HG02623 (cell line): Measurements from ENCODE around the gene LRRC8D.
"Not testable (repeated sequence)": the region's sequence is repeated elsewhere in the genome, so short reads cannot be mapped to it uniquely, and the experiment has no call there.

Source experiments
- ATAC-seq: cut with Tn5 transposase; IDR thresholded peaks from one replicate; pipeline ENCODE4 v1.9.1; 2021; ENCODE audit warnings: moderate library complexity; ENCODE audit not compliant: unreplicated experiment

LRRC8D gene

DNA sequence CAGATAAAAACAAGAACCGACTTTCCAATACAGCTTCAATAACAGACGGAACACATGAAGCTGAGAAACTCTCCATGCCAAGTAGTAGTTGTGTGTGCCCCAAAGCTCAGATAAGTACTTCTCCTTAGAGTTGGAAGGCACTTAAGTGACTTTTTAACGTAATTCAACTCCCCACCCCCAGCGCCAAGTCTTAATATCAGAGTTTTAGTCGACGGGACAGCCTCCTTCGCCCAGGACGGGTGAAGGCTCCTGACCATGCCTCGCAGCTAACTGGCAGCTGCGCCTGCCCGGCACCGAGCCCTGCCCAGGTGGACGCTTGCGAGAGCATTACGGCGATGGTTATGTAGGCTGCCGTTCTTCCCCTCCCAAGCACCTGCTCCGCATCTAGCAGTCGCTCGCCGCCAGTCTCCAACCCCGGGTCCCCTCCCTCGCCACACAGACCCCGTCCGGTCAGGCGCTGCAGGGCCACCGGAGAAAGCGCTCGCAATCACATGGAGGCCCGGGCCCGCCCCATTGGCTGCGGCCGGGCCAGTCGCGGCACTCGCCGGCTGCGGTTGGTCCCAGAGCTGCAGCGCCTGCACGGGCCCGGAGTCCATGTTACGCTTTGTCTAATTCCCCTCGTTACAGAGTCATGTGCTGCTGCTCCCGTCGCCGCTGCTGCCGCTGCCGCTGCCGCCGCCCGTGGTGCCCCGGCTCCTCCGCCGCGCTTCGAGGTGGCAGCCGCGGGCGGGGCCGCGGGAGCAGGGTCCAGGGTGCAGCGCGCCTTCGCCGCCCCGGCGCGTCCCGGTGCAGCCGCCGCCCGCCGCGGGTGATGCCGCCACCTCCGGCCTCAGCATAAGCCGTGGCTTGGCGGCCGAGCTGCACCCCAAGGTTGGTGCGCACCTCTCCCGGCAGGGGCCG lies at the start of gene LRRC8D:
TSS of gene LRRC8D (plus strand) at position 611 of the 900 bp plus-strand sequence. CDS start 112,037 bp downstream, outside the sequence.
- peak; percentile 71 for ATAC-seq

DNA sequence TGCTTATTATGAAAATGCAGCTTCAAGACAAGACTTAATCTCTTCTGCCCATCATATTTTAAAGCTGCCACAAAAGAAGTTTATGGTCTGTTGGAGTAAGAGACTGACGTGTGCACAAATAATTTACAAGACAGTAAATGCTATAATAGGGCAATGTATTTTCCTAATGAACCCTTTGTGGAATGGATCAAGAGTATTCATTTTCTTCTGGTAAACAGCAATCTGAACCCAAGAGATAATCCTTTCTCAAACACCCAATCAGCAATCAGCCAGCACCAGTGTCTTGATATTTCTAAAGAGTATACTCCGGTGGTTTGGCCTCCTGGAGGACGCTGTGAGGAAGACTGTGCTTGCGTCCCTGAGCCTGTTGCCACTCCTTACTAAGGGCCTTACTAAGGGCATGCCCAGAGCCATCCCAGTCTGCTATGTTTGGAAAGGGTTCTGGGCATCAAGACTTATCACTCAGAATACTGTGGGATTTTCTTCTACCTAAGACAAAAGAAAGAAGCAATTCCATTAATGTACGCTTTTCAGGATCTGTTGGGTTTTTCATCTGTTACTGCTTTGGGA lies 48.8 kb upstream of the LRRC8D start:
- no peak for ATAC-seq

DNA sequence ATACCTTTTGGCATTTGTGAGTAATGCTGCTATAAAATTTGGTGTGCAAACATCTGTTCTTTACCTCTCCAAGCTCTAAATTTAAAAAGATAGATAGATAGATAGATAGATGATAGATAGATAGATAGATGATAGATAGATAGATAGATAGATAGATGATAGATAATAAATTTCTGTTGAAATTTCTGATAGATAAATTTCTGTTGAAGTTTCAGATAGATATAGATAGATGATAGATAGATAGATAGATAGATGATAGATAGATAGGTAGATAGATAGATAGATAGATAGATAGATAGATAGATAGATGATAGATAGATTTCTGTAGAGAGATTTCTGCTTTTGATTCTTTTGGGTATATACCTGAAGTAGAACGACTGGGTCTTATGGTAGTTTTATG lies 44.7 kb upstream of the LRRC8D start:
- not testable (repeated sequence) for ATAC-seq

DNA sequence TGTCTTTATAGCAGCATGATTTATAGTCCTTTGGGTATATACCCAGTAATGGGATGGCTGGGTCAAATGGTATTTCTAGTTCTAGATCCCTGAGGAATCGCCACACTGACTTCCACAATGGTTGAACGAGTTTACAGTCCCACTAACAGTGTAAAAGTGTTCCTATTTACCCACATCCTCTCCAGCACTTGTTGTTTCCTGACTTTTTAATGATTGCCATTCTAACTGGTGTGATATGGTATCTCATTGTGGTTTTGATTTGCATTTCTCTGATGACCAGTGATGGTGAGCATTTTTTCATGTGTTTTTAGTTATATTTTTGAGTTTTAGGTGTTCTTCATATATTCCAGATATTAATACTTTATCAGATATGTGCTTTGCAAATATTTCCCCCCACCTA lies 43.6 kb upstream of the LRRC8D start:
- ATAC-seq: not testable (repeated sequence)

DNA sequence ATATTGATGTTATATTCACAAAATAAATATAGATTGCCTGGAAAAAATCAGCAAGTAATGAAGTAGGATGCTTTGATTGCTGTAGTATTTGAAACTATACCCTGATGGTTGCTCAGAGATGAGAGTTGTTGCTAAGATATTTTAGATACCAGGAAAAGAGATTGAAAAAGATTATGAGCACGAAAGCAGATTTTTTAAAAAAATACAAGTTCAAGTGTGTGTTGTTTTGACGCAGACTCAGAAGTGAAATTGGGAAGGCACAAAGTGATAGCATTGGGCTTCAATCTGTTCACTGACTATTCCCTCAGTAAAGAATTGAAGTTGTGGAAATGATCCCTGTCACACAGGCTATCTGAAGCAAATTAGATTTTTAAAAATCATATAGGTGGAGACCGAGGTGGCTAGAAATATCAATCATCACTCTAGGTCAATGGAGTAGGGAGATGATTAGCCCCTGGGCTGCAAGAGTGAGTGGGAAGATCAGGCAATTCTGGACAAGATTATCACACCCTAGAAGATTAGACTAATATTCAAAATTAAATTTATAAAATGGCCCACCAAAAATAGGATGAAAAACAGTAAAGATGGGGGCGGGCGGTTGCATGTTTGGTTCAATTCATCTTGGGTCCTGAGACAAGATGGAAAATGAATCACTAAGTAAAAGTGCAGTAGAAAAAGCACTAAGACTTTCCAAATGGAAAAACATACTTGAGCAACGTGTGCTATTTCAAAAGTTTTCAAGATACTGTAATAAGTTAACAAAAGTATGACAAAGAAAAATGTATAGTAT lies 41.5 kb upstream of the LRRC8D start:
- no peak for ATAC-seq

DNA sequence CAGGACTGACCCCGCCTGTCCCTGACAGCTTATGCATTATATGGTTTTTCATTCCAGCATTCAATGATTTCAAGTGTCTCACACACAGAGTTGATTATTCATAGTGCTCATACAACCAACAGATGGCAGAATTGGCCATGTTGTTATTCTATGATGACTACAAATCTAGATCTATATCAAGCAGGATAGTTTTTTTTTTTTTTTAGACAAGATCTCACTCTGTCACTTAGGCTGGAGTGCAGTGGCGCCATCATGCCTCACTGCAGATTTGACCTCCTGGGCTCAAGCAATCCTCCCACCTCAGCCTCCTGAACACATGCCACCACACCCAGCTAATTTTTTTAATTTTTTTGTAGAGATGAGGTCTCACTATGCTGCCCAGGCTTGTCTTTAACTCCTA lies 40.1 kb upstream of the LRRC8D start:
- ATAC-seq: no peak

DNA sequence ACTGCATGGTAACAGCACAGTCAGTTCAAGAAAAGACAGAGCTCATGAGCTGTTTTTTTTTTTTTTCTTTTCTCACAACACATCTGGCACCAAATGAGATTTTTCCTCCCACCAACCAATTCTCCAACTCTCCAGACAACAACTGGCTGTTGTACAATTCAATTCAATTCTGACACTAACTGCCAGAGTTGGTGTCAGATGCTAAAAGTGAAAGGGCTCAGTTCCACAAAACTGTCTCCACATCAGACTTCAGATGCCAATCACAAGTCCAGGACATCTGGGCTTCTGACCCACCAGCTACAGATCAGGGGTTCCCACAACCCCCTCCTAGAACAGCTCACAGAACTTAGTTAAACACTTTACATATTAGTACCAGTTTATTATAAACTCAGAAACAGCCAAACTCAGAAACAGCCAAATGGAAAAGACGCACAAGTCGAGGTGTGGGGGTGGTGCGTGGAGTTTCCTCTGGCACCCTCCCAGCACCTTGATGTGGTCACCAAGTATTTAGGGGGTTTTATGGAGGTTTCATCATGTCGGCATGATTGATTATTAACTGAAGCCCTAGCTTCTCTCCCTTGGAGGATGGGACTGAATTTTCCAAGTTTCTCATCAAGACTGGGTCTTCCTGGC lies 39.2 kb upstream of the LRRC8D start:
- peak; percentile 87 for ATAC-seq

DNA sequence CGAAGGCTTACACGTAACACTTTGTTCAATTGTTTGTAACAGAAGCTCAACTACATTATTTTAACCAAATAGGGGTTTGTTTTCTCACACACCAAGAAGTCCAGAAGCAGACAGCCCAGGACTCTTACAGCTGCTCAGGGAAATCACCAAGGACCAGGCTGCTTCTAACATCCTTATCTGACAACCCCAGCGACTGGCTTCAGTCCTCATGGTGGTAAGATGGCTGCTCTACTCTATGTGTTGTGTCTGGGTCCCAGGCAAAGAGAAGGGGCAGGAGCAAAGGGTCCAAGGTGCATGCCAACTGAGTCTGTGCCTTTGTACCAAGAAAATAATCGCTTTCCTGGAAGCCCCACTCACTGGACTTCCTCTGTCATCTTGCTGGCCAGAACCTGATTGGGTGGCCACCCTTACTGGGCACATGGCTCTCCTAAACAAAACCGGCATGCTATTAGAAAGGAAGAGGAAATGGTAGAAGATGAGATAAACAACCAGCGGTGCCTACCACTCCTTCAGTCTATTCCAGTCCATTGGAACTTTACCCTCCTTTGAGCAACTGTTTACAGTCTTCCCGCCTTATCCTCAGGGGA lies 34.1 kb upstream of the LRRC8D start:
- ATAC-seq: no peak

DNA sequence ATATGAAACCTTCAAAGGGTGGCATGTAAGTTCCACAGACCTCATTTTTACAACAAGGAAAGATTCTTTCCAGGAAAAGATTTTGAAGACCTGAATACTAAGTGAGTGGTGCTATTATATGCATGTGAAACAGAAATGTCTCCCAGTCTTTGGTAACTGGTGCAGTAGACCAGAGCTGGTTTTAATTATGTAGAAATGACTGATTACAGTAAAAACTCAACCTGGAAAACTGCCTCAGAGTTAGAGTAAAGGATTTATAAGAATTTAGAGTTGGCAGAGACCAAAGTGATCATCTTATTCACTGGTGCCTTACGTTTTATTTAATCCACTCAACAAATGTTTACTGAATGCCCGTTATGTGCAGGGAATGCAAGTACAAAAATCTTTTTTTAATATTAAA lies 30.2 kb upstream of the LRRC8D start:
- ATAC-seq: no peak

DNA sequence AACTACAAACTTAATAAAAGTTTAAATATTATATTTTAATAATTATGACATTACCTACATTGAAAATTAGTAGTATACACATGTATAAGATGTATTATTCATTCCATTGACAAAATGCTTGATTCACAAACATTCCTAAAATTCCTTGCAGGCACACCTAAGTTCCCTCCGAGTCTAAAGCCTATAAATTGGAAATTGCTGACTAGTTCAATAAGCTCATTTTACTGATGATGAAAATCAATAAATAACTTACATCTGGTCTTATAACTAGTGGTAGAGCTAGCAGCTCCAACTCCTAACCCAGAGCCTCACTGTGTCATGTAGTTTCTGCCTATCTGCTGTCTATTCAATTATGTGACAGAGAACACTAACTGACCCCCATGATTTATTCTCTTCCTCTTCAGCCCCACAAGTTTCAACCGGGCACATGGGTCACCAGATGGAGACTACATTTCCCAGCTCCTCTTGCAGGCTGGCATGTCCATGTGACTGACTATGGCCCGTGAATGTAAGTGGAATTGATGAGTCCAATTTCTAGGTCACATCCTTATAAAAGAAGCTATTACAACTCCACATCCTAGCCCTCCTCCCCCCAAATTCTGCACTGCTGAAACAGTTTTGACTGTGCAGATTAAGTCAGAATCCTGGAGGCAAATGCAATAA lies 29.6 kb upstream of the LRRC8D start:
- no peak for ATAC-seq

DNA sequence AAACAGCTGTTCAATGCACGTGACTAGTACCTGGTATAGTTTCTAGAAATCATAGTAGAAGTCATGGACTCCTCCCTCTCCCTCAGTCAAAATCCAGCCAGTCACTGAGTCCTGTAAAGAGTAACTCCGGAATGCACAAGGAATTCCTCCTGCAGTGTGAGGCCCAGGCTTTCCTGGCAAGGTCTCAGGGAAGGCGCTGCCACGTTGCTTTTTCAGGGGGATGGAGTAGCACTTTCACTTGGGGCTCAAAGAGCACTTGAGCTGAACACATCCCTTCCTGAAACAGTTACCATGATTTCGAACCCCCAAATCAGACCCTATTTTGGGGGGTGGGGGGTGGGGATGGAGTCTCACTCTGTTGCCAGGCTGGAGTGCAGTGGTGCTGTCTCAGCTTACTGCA lies 26.4 kb upstream of the LRRC8D start:
- ATAC-seq: no peak

DNA sequence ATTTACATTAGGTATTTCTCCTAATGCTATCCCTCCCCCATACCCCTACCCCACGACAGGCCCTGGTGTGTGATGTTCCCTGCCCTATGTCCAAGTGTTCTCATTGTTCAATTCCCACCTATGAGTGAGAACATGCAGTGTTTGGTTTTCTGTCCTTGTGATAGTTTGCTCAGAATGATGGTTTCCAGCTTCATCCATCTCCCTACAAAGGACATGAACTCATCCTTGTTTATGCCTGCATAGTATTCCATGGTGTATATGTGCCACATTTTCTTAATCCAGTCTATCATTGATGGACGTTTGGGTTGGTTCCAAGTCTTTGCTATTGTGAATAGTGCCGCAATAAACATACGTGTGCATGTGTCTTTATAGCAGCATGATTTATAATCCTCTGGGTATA lies 25.3 kb upstream of the LRRC8D start:
- not testable (repeated sequence) for ATAC-seq

DNA sequence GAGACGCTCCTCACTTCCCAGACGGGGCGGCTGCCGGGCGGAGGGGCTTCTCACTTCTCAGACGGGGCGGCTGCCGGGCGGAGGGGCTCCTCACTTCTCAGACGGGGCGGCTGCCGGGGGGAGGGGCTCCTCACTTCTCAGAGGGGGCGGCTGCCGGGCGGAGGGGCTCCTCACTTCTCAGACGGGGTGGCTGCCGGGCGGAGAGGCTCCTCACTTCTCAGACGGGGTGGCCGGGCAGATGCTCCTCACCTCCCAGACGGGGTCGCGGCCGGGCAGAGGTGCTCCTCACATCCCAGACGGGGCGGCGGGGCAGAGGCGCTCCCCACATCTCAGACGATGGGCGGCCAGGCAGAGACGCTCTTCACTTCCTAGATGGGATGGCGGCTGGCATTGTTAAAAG lies 23.0 kb upstream of the LRRC8D start:
- not testable (repeated sequence) for ATAC-seq

DNA sequence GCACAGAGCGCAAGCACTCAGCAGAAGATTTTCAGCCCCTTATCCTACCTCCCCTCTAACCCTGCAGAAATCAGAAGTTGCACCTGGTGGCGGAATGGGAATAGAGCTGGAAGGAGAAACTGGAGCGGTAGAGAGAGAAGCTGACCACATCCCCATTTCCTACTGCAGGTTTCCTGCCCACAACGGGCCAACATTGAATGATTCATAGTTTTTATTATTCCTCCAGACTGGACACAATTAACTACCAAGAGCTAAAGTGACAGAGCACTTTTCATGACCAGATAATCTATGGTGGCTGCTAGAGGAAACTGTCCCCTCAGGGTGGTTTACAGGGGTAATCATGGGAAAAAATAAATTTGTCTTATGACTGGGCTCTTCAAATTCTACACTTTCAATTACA lies 21.3 kb upstream of the LRRC8D start:
- ATAC-seq: no peak

DNA sequence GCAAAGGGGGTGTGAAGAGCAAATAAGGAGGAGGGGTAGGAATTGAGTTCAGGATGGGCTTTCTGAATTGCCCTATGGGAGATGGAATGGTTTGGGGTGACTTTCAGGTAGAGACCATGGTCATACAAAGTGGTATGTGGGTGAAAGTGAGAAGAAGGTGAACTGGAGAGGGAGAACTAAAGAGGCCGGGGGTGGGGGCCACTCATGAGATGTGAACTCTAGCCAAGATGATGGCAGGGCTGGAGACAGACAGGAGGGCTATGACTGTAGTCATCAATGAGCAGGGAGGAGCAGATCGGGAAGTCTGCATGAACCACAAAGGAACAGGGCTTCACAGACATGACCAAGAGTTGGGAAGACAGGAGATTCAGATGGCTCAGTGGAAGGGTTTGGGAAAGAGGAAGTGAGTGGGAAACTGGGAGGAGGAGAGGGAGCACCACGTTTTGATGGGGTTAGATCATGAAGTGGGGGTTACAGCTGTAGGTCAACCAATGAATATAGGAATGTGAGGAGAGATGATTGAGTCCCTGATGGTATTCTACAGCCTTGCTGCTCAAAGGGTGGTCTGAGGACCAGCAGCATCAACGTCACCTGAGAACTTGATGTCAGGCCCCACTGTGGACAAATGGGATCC lies 20.7 kb upstream of the LRRC8D start:
- no peak for ATAC-seq

DNA sequence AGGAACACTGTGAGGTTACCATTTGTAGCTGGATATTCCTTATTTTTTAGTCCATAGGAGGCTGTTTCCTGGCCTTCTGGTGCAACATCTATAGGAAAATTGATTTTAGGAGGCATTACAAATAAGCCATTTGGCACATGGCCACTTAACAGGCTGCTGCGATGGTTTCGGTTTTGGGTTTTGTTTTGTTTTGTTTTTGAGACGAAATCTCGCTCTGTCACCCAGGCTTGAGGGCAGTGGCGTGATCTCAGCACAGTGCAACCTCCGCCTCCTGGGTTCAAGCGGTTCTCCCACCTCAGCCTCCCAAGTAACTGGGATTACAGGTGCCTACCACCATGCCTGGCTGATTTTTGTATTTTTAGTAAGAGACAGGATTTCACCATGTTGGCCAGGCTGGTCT lies 20.1 kb upstream of the LRRC8D start:
- ATAC-seq: no peak

DNA sequence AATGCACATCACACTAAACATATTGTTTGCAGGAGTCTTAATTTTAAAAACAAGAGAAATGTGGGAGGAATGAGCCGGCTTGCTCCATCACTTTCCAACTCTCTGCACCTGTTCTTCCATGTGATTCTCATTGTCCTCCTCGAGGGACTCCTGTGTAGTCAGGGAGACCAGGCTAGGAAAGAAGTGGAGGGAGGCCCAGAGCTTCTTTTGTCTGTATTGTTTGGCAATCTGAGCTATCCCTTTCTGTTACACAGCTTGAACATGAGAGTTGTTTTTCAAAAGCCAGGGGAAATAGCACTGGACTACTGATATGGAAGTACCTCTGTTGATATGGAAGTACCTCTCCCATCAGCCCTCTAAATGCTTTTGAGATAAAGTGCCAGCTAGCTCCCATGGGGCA lies 18.8 kb upstream of the LRRC8D start:
- ATAC-seq: no peak

DNA sequence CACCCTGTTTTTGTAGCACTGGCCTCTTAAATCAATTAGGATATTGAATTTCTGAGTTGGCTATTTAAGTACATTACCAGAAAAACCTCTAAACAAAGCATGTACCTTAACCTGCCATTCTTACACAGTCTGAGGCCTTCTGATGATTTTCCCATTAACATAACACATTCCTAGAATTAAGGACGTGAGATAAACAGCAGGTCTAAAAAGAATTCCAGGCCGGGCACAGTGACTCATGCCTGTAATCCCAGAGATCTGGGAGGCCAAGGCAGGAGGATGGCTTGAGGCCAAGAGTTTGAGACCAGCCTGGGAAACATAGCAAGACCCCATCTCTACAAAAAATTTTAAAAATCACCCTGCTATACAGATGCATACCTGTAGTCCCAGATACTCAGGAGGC lies 18.0 kb upstream of the LRRC8D start:
- no peak for ATAC-seq

DNA sequence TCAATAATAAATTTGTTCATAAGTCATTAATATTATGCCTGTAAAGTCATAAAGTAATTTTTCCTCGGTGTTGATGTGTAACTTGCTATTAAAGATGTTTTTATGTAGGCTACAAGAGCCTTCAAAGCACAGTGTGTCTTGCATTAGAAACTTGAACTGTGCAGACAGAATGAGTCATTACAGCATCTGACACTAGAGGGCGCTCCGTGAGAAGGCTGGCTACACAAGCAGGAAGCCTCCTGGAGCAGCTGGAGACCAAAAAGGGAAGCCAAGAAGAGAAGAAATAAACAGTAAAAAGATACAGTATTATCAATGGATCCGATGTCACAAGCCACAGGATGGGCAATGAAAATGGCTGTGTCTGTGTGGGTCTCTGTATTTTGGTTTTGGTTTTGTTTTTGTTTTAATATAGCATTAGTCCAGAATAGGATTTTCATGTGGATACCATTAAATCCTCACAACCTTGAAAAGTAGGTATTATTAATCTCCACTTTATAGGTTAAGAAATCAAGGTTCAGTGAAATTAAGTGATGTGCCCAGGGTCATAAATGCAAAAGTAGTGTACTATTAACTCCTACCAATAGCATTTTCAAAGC lies 16.1 kb upstream of the LRRC8D start:
- ATAC-seq: peak; percentile 83
